HCT116 (cell line): ENCODE results near the gene PRKAG2. TPM values are rescaled to one million over a fixed set of nuclear protein-coding genes. Genes with fewer than 3 reads are reported as not detected.

Experiments used
- ATAC-seq: fragments of 200-7000 bp; cut with Tn5 transposase; 2 replicates; pipeline ENCODE4 v1.9.1; 2020; ENCODE audit warnings: mild to moderate bottlenecking, moderate library complexity
- BruUV-seq: library from RNA; stranded (reverse); fragments of 400-500 nt; replicated peaks from 2 replicates; lab custom pipeline; 2021; lab: Mats Ljungman, UMichigan
- CTCF ChIA-PET: fragments of 300-600 bp; sonication (Branson Sonifier 250); formaldehyde crosslinking; loops from one replicate; lab custom pipeline; 2021; ENCODE audit warnings: antibody characterized with exemption; lab: Charles Lee
- POLR2A ChIA-PET: fragments of 300-600, 350-600 bp; sonication (Branson Sonifier 250); formaldehyde crosslinking; loops from one replicate; lab custom pipeline; 2021; ENCODE audit warnings: antibody characterized with exemption; lab: Charles Lee
- RAD21 ChIA-PET, 2 experiments: fragments of 300-600 bp; sonication (Branson Sonifier 250); formaldehyde crosslinking; loops; one replicate each; lab custom pipeline; 2023; ENCODE audit warnings: low total read pairs in 2 of 2; ENCODE audit not compliant: uncharacterized antibody in 2 of 2, unreplicated experiment in 2 of 2, low non-redundant PET in 1 of 2; lab: Charles Lee
- DNase-seq: peaks from one replicate; pipeline ENCODE4 v3.0.0-alpha.2; 2010; ENCODE audit warnings: low read depth, low spot score
- H2AFZ ChIP-seq: fragments of 200-600 bp; shearing (Covaris generic), sonication (generic); 2 replicates; pipeline ENCODE4 v1.6.1; 2017; ENCODE audit warnings: low read depth, mixed run types, mixed read lengths, antibody characterized with exemption, low read length; ENCODE audit not compliant: poor library complexity, severe bottlenecking
- H3K27ac ChIP-seq: 2 replicates; pipeline ENCODE4 v1.5.1; 2012; ENCODE audit warnings: low read depth, low read length
- H3K27me3 ChIP-seq: fragments of 200-600 bp; sonication (generic); 2 replicates; pipeline ENCODE4 v1.6.1; 2016; ENCODE audit warnings: mixed run types, low read length, mixed read lengths; ENCODE audit not compliant: insufficient read depth
- H3K36me3 ChIP-seq, 2 experiments: fragments of 200-500 bp in 1 of 2; fragments of 200-600 bp in 1 of 2; sonication (Bioruptor generic) in 1 of 2; sonication (generic) in 1 of 2; 2 replicates each; pipeline versions ENCODE4 v1.5.1 to v1.6.1; 2014 to 2016; ENCODE audit warnings: low read length in 2 of 2, inconsistent platforms in 1 of 2, mixed read lengths in 1 of 2, mixed run types in 1 of 2; ENCODE audit not compliant: insufficient read depth in 2 of 2, control insufficient read depth in 1 of 2
- H3K4me1 ChIP-seq, 2 experiments: fragments of 200-600 bp in 1 of 2; sonication (generic) in 1 of 2; 2 replicates each; pipeline versions ENCODE4 v1.5.1 to v1.6.1; 2012 to 2017; ENCODE audit warnings: low read length in 2 of 2, inconsistent platforms in 1 of 2, mild to moderate bottlenecking in 1 of 2, mixed read lengths in 1 of 2, mixed run types in 1 of 2, moderate library complexity in 1 of 2; ENCODE audit not compliant: insufficient read depth in 2 of 2, control insufficient read depth in 1 of 2
- H3K4me2 ChIP-seq: fragments of 200-600 bp; sonication (generic); 2 replicates; pipeline ENCODE4 v1.6.1; 2017; ENCODE audit warnings: mixed run types, low read length, mixed read lengths
- H3K4me3 ChIP-seq, 2 experiments: fragments of 200-600 bp in 1 of 2; sonication (generic) in 1 of 2; replicated peaks in 1 of 2; 2 replicates each; pipeline ENCODE4 v1.5.1; 2011 to 2016; ENCODE audit warnings: low read length in 2 of 2, control low read depth in 1 of 2, low read depth in 1 of 2, mild to moderate bottlenecking in 1 of 2, mixed read lengths in 1 of 2, mixed run types in 1 of 2
- H3K79me2 ChIP-seq: fragments of 200-600 bp; sonication (generic); 2 replicates; pipeline ENCODE4 v1.6.1; 2017; ENCODE audit warnings: mild to moderate bottlenecking, mixed run types, low read length, moderate library complexity, mixed read lengths; ENCODE audit not compliant: insufficient read depth
- H3K9ac ChIP-seq: fragments of 200-600 bp; sonication (generic); 2 replicates; pipeline ENCODE4 v1.6.1; 2016; ENCODE audit warnings: low read length, mixed read lengths
- H3K9me2 ChIP-seq: fragments of 200-600 bp; sonication (generic), shearing (Covaris generic); 2 replicates; pipeline ENCODE4 v1.6.1; 2017; ENCODE audit warnings: mixed run types, mild to moderate bottlenecking, moderate library complexity; ENCODE audit not compliant: insufficient read depth
- H3K9me3 ChIP-seq, 2 experiments: fragments of 200-500 bp in 1 of 2; fragments of 200-600 bp in 1 of 2; sonication (Bioruptor generic) in 1 of 2; sonication (generic) in 1 of 2; 2 replicates each; pipeline ENCODE4 v1.6.1; 2014 to 2017; ENCODE audit warnings: low read length in 2 of 2, mixed read lengths in 2 of 2, inconsistent platforms in 1 of 2, low read depth in 1 of 2, mild to moderate bottlenecking in 1 of 2, mixed run types in 1 of 2, moderate library complexity in 1 of 2; ENCODE audit not compliant: control insufficient read depth in 1 of 2, insufficient read depth in 1 of 2
- H4K20me1 ChIP-seq: fragments of 200-600 bp; sonication (generic), shearing (Covaris generic); 2 replicates; pipeline ENCODE4 v1.6.1; 2017; ENCODE audit warnings: mixed run types, mild to moderate bottlenecking, moderate library complexity; ENCODE audit not compliant: insufficient read depth
- ATF3 ChIP-seq: IDR thresholded peaks from 2 replicates; pipeline ENCODE4 v1.6.1; 2012
- CBX3 ChIP-seq: IDR thresholded peaks from 2 replicates; pipeline ENCODE4 v1.6.1; 2012; ENCODE audit warnings: low read depth
- CTCF ChIP-seq, 3 experiments: fragments of 200-600 bp in 1 of 3; sonication (generic) in 1 of 3; IDR thresholded peaks in 2 of 3; conservative IDR thresholded peaks in 1 of 3; 2 replicates each; pipeline ENCODE4 v1.5.1; 2012 to 2017; ENCODE audit warnings: low read depth in 2 of 3, low read length in 2 of 3, antibody characterized with exemption in 1 of 3, borderline replicate concordance in 1 of 3, control low read depth in 1 of 3, mild to moderate bottlenecking in 1 of 3, mixed read lengths in 1 of 3, mixed run types in 1 of 3, moderate library complexity in 1 of 3; ENCODE audit not compliant: insufficient read depth in 1 of 3
- EGR1 ChIP-seq: IDR thresholded peaks from 2 replicates; pipeline ENCODE4 v1.6.1; 2012; ENCODE audit warnings: low read depth
- ELF1 ChIP-seq: IDR thresholded peaks from 2 replicates; pipeline ENCODE4 v1.6.1; 2012; ENCODE audit warnings: low read depth, borderline replicate concordance
- EZH2 ChIP-seq: fragments of 200-600 bp; sonication (generic); IDR thresholded peaks from 2 replicates; pipeline ENCODE4 v1.6.1; 2017; ENCODE audit warnings: antibody characterized with exemption, mixed run types
- EZH2phosphoT487 ChIP-seq: fragments of 200-600 bp; IDR thresholded peaks from 2 replicates; pipeline ENCODE4 v1.6.1; 2018; ENCODE audit warnings: antibody characterized with exemption, borderline replicate concordance
- FOSL1 ChIP-seq: IDR thresholded peaks from 2 replicates; pipeline ENCODE4 v1.6.1; 2012; ENCODE audit warnings: low read depth
- JUND ChIP-seq: IDR thresholded peaks from 2 replicates; pipeline ENCODE4 v1.6.1; 2012
- POLR2A ChIP-seq: IDR thresholded peaks from 2 replicates; pipeline ENCODE4 v1.7.0; 2011; ENCODE audit warnings: borderline replicate concordance; ENCODE audit not compliant: insufficient read depth, insufficient read length; ENCODE audit errors: extremely low read depth
- RAD21 ChIP-seq: IDR thresholded peaks from 2 replicates; pipeline ENCODE4 v1.6.1; 2012; ENCODE audit warnings: low read depth, mild to moderate bottlenecking
- SIN3A ChIP-seq: IDR thresholded peaks from 2 replicates; pipeline ENCODE4 v1.6.1; 2012; ENCODE audit warnings: low read depth
- SP1 ChIP-seq: IDR thresholded peaks from 2 replicates; pipeline ENCODE4 v1.6.1; 2012; ENCODE audit warnings: low read depth
- SRF ChIP-seq: IDR thresholded peaks from 2 replicates; pipeline ENCODE4 v1.6.1; 2012; ENCODE audit warnings: low read depth
- YY1 ChIP-seq: IDR thresholded peaks from 2 replicates; pipeline ENCODE4 v1.6.1; 2011; ENCODE audit warnings: low read length, low read depth, moderate library complexity, mild to moderate bottlenecking; ENCODE audit not compliant: insufficient replicate concordance; ENCODE audit errors: extremely low read depth
- ZFX ChIP-seq: fragments of 450-650 bp; IDR thresholded peaks from 2 replicates; pipeline ENCODE4 v1.6.1; 2017
- ZNF274 ChIP-seq: fragments of 200-500 bp; sonication (Bioruptor generic); IDR thresholded peaks from 2 replicates; pipeline ENCODE4 v1.6.1; 2014; ENCODE audit warnings: mild to moderate bottlenecking, low read depth, low read length, inconsistent platforms
- intact Hi-C: fragments of 100-400 bp; cut with micrococcal nuclease; formaldehyde crosslinking; loops from 2 replicates; pipeline ENCODE4 v1.10.0; 2022
- total RNA-seq: library from RNA; stranded (reverse); gene quantifications from one replicate; pipeline ENCODE4 v1.2.1, GENCODE V29; 2021; ENCODE audit not compliant: unreplicated experiment
- TF ChIP-seq, protein P1 (sequence below): IDR thresholded peaks from 2 replicates; pipeline ENCODE4 v1.6.1; 2012; ENCODE audit warnings: low read depth

PRKAG2 gene
- total RNA-seq, 1 experiment from 2014 or later: 23.6 TPM

DNA sequence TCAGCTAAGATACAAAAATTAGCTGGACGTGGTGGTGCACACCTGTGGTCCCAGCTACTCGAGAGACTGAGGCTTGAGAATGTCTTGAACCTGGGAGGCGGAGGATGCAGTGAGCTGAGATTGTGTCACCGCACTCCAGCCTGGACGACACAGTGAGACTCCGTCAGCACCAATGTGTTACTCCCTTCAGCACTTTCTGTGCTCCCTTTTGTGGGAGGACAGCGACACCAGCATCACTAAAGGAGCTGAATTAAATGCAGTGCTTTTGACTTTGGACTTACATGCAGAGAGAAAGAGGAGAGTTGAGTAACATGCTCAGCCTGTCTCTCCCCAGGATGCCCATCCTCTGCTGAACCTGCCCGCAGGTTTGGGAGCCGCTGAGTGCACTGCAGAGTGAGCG, 265.0 kb downstream of the PRKAG2 start (continued):
- TF ChIP-seq, protein P1, sequence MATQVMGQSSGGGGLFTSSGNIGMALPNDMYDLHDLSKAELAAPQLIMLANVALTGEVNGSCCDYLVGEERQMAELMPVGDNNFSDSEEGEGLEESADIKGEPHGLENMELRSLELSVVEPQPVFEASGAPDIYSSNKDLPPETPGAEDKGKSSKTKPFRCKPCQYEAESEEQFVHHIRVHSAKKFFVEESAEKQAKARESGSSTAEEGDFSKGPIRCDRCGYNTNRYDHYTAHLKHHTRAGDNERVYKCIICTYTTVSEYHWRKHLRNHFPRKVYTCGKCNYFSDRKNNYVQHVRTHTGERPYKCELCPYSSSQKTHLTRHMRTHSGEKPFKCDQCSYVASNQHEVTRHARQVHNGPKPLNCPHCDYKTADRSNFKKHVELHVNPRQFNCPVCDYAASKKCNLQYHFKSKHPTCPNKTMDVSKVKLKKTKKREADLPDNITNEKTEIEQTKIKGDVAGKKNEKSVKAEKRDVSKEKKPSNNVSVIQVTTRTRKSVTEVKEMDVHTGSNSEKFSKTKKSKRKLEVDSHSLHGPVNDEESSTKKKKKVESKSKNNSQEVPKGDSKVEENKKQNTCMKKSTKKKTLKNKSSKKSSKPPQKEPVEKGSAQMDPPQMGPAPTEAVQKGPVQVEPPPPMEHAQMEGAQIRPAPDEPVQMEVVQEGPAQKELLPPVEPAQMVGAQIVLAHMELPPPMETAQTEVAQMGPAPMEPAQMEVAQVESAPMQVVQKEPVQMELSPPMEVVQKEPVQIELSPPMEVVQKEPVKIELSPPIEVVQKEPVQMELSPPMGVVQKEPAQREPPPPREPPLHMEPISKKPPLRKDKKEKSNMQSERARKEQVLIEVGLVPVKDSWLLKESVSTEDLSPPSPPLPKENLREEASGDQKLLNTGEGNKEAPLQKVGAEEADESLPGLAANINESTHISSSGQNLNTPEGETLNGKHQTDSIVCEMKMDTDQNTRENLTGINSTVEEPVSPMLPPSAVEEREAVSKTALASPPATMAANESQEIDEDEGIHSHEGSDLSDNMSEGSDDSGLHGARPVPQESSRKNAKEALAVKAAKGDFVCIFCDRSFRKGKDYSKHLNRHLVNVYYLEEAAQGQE: no peak
- no peak for TF ChIP-seq EGR1

GRCh38 chr7:151611041-151611440, 265.9 kb downstream of the PRKAG2 start:
- Histone ChIP-seq H3K4me1 (peaks cover 31 to 40% of the 10 kb centered on the region in 2 experiments), H3K4me2 (no peak overlapping the region), H2AFZ (no peak overlapping the region), H3K27me3 (no peaks in the 10 kb centered on the region), H3K9me3 (no peaks in the 10 kb centered on the region), H3K4me3 (no peak overlapping the region), H4K20me1 (no peaks in the 10 kb centered on the region), H3K27ac (no peak overlapping the region), H3K9ac (no peak overlapping the region), H3K79me2 (peaks cover 32% of the 10 kb centered on the region; the same call in 1 of the 2 replicates), H3K9me2 (no peaks in the 10 kb centered on the region), H3K36me3 (no peaks in the 10 kb centered on the region)
- BruUV-seq: no TSS peak
- no peak for ATAC-seq
- RAD21 ChIA-PET: no interaction called here
- DNase-seq: no peak
- POLR2A ChIA-PET: no interaction called here
- CTCF ChIA-PET: no interaction called here
- TF ChIP-seq SP1: no peak
- TF ChIP-seq FOSL1: no peak
- TF ChIP-seq SIN3A: no peak
- TF ChIP-seq RAD21: no peak
- TF ChIP-seq YY1: no peak
- TF ChIP-seq SRF: no peak
- TF ChIP-seq JUND: no peak
- no peak for TF ChIP-seq ZFX
- TF ChIP-seq ZNF274: no peak
- TF ChIP-seq POLR2A: no peak
- TF ChIP-seq EGR1: no peak
- no peak for TF ChIP-seq CTCF (IDR thresholded peaks at IDR 0.05 in 2 of 3, conservative IDR thresholded peaks at IDR 0.05 in 1 of 3; ENCODE audit: borderline replicate concordance in 1 of 3, insufficient read depth in 1 of 3, low read depth in 2 of 3, low read length in 2 of 3)
- no peak for TF ChIP-seq ELF1
- TF ChIP-seq EZH2: no peak
- no peak for TF ChIP-seq ATF3
- no peak for TF ChIP-seq CBX3
- TF ChIP-seq, protein P1: no peak
- TF ChIP-seq EZH2phosphoT487: no peak
- intact Hi-C loops: no loop called here
